ENCODE measurements around the gene C18orf63. TPM values are rescaled to one million over a fixed set of nuclear protein-coding genes. Genes with fewer than 3 reads are reported as not detected.

Gene C18orf63
- polyA plus RNA-seq, 1 donor (not counting 4 experiments of a cell fraction or from before 2014, with no cell fraction given) = not detected

GRCh38 chr18:74396171-74397169 lies 80.8 kb downstream of the C18orf63 start:
- no peaks in the 10 kb centered on the region for H3K27me3 ChIP-seq (ENCODE audit: control insufficient read depth, extremely low read depth, insufficient read depth, low read length)
- H4K20me1 ChIP-seq (ENCODE audit: control insufficient read depth, extremely low read depth, insufficient read depth, low read length) = no peaks in the 10 kb centered on the region
- no peaks in the 10 kb centered on the region for H3K9me3 ChIP-seq (ENCODE audit: control insufficient read depth, low read depth, low read length)
- H2AFZ ChIP-seq (ENCODE audit: control insufficient read depth, low read length) = no peak overlapping the region
- no peak overlapping the region for H3K9ac ChIP-seq (ENCODE audit: control insufficient read depth, extremely low read depth, insufficient read depth, low read length)
- no peaks in the 10 kb centered on the region for H3K36me3 ChIP-seq (ENCODE audit: control insufficient read depth in 2 of 2, extremely low read depth in 1 of 2, insufficient read depth in 2 of 2, low read length in 2 of 2)
- H3K4me2 ChIP-seq (ENCODE audit: control insufficient read depth, extremely low read depth, insufficient read depth, low read depth, low read length) = no peak overlapping the region
- H3K4me3 ChIP-seq (ENCODE audit: control insufficient read depth in 2 of 3, extremely low read depth in 1 of 3, insufficient read depth in 2 of 3, low read depth in 1 of 3, low read length in 3 of 3) = no peak overlapping the region
- H3K4me1 ChIP-seq (ENCODE audit: control insufficient read depth, extremely low read depth, insufficient read depth, low read length) = no peaks in the 10 kb centered on the region
- FAIRE-seq (no peak), DNase-seq (ENCODE audit: low read depth, low spot score) (no peak)
- dilution Hi-C loops (cut with MboI; ENCODE audit: extremely low pct_ligation_motif_present, low sequenced_read_pairs) = no loop called here
- no peaks in the 10 kb centered on the region for H3K79me2 ChIP-seq (ENCODE audit: control insufficient read depth, insufficient read depth, low read length)
- no peak overlapping the region for H3K27ac ChIP-seq (ENCODE audit: control insufficient read depth, insufficient read depth, low read length)
- H3K9me1 ChIP-seq (ENCODE audit: control insufficient read depth, extremely low read depth, insufficient read depth, low read length) = no peaks in the 10 kb centered on the region
- TF ChIP-seq EZH2 (IDR thresholded peaks at IDR 0.05; ENCODE audit: low read length) = no peak
- TF ChIP-seq CTCF (optimal IDR thresholded peaks at IDR 0.05 in 1 of 3, IDR thresholded peaks at IDR 0.05 in 1 of 3, conservative IDR thresholded peaks at IDR 0.05 in 1 of 3; ENCODE audit: extremely low read depth in 1 of 3, insufficient read depth in 2 of 3, low read length in 3 of 3) = no peak

- FAIRE-seq (no peak), DNase-seq (ENCODE audit: low read depth, low spot score) (no peak)
- Histone ChIP-seq H3K4me2 (ENCODE audit: control insufficient read depth, extremely low read depth, insufficient read depth, low read depth, low read length) (no peak overlapping the region), H4K20me1 (ENCODE audit: control insufficient read depth, extremely low read depth, insufficient read depth, low read length) (no peaks in the 10 kb centered on the region), H2AFZ (ENCODE audit: control insufficient read depth, low read length) (no peak overlapping the region), H3K27ac (ENCODE audit: control insufficient read depth, insufficient read depth, low read length) (no peak overlapping the region), H3K9me3 (ENCODE audit: control insufficient read depth, low read depth, low read length) (no peaks in the 10 kb centered on the region), H3K4me3 (ENCODE audit: control insufficient read depth in 2 of 3, extremely low read depth in 1 of 3, insufficient read depth in 2 of 3, low read depth in 1 of 3, low read length in 3 of 3) (no peak overlapping the region), H3K9me1 (ENCODE audit: control insufficient read depth, extremely low read depth, insufficient read depth, low read length) (no peaks in the 10 kb centered on the region), H3K9ac (ENCODE audit: control insufficient read depth, extremely low read depth, insufficient read depth, low read length) (no peak overlapping the region), H3K79me2 (ENCODE audit: control insufficient read depth, insufficient read depth, low read length) (no peaks in the 10 kb centered on the region), H3K27me3 (ENCODE audit: control insufficient read depth, extremely low read depth, insufficient read depth, low read length) (no peaks in the 10 kb centered on the region), H3K36me3 (ENCODE audit: control insufficient read depth in 2 of 2, extremely low read depth in 1 of 2, insufficient read depth in 2 of 2, low read length in 2 of 2) (no peaks in the 10 kb centered on the region), H3K4me1 (ENCODE audit: control insufficient read depth, extremely low read depth, insufficient read depth, low read length) (no peaks in the 10 kb centered on the region)
- TF ChIP-seq EZH2 (IDR thresholded peaks at IDR 0.05; ENCODE audit: low read length) (no peak), CTCF (optimal IDR thresholded peaks at IDR 0.05 in 1 of 3, IDR thresholded peaks at IDR 0.05 in 1 of 3, conservative IDR thresholded peaks at IDR 0.05 in 1 of 3; ENCODE audit: extremely low read depth in 1 of 3, insufficient read depth in 2 of 3, low read length in 3 of 3) (no peak)
- dilution Hi-C loops (cut with MboI; ENCODE audit: extremely low pct_ligation_motif_present, low sequenced_read_pairs) = no loop called here
Measured at GRCh38 chr18:74397572-74397971, 81.9 kb downstream of the C18orf63 start.

All from keratinocyte (primary cell).